Measurements from ENCODE around the gene PDGFC.

Gene PDGFC

GRCh38 chr4:156829201-156829873 lies 142.3 kb downstream of the PDGFC start:
- H2BK120ac ChIP-seq (ENCODE audit: low read depth, low read length): no peak overlapping the region
- H3K27ac ChIP-seq (ENCODE audit: low read depth, low read length): no peak overlapping the region

GRCh38 chr4:156827519-156827918 lies 144.1 kb downstream of the PDGFC start:
- H3K4me3 ChIP-seq (ENCODE audit: low read length): no peak overlapping the region
- no peak overlapping the region for H2BK120ac ChIP-seq (ENCODE audit: low read depth, low read length)
- H3K79me2 ChIP-seq (ENCODE audit: control insufficient read depth, insufficient read depth, low read length): no peaks in the 10 kb centered on the region
- no peak overlapping the region for H3K27ac ChIP-seq (ENCODE audit: low read depth, low read length)
- H3K23ac ChIP-seq (ENCODE audit: low read length): no peak overlapping the region
- H2AK5ac ChIP-seq (ENCODE audit: low read length): no peak overlapping the region
- H3K4me2 ChIP-seq (ENCODE audit: low read length): no peak overlapping the region
- no peaks in the 10 kb centered on the region for H3K79me1 ChIP-seq (ENCODE audit: low read length)
- no peak overlapping the region for H3K56ac ChIP-seq (ENCODE audit: low read length)
- WGBS (ENCODE audit: extremely low coverage, insufficient coverage, low lambda C conversion rate): 100% methylated on average over 2 of the region's 2 CpGs
- no peak for DNase-seq
- H3K9ac ChIP-seq (ENCODE audit: low read length): no peak overlapping the region
- H4K8ac ChIP-seq (ENCODE audit: low read depth, low read length): no peak overlapping the region
- H4K5ac ChIP-seq (ENCODE audit: low read length): no peak overlapping the region
- H3K27me3 ChIP-seq (ENCODE audit: insufficient read depth, low read length, poor library complexity): no peaks in the 10 kb centered on the region
- no peaks in the 10 kb centered on the region for H3K36me3 ChIP-seq (ENCODE audit: control insufficient read depth, insufficient read depth, low read length)
- no peak overlapping the region for H2BK5ac ChIP-seq (ENCODE audit: low read length)
- no peak overlapping the region for H2BK15ac ChIP-seq (replicated peaks; ENCODE audit: low read depth)
- no peak overlapping the region for H3K4ac ChIP-seq (ENCODE audit: low read depth, low read length)
- no peak overlapping the region for H3K18ac ChIP-seq (ENCODE audit: low read length)
- no peaks in the 10 kb centered on the region for H3K4me1 ChIP-seq (ENCODE audit: control insufficient read depth, low read depth, low read length)

More at GRCh38 chr4:156829201-156829873, 142.3 kb downstream of the PDGFC start:
- Histone ChIP-seq H3K4ac (ENCODE audit: low read depth, low read length) (no peak overlapping the region), H3K36me3 (ENCODE audit: control insufficient read depth, insufficient read depth, low read length) (no peaks in the 10 kb centered on the region), H3K4me1 (ENCODE audit: control insufficient read depth, low read depth, low read length) (no peaks in the 10 kb centered on the region), H3K79me2 (ENCODE audit: control insufficient read depth, insufficient read depth, low read length) (no peaks in the 10 kb centered on the region), H4K5ac (ENCODE audit: low read length) (no peak overlapping the region), H3K27me3 (ENCODE audit: insufficient read depth, low read length, poor library complexity) (no peaks in the 10 kb centered on the region), H4K8ac (ENCODE audit: low read depth, low read length) (no peak overlapping the region), H2BK5ac (ENCODE audit: low read length) (no peak overlapping the region), H3K4me2 (ENCODE audit: low read length) (no peak overlapping the region), H3K4me3 (ENCODE audit: low read length) (no peak overlapping the region), H3K18ac (ENCODE audit: low read length) (no peak overlapping the region), H2BK15ac (replicated peaks; ENCODE audit: low read depth) (no peak overlapping the region), H2AK5ac (ENCODE audit: low read length) (no peak overlapping the region), H3K79me1 (ENCODE audit: low read length) (no peaks in the 10 kb centered on the region), H3K9ac (ENCODE audit: low read length) (no peak overlapping the region), H3K56ac (ENCODE audit: low read length) (no peak overlapping the region), H3K23ac (ENCODE audit: low read length) (no peak overlapping the region)
- no CpG with 5 or more reads among the region's 4 CpGs for WGBS (ENCODE audit: extremely low coverage, insufficient coverage, low lambda C conversion rate)
- no peak for DNase-seq

DNA sequence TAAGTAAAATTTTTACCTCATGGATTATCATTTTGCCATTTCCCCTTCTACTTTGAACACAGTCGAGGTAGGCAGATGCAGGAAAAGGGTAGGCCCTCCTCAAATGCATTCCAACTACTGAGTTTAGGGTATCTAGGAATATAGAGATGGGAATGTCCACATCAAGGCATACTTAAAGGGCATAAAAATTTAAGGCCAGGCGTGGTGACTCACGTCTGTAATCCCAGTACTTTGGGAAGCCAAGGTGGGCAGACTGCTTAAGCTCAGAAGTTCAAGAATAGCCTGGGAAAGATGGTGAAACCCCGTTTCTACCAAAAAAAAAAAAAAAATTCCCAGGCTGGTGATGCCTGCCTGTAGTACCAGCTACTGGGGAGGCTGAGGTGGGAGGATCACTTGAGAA lies 146.5 kb downstream of the PDGFC start:
- Histone ChIP-seq H3K27me3 (ENCODE audit: insufficient read depth, low read length, poor library complexity) (no peaks in the 10 kb centered on the region), H4K5ac (ENCODE audit: low read length) (no peak overlapping the region), H3K4ac (ENCODE audit: low read depth, low read length) (no peak overlapping the region), H3K79me2 (ENCODE audit: control insufficient read depth, insufficient read depth, low read length) (no peaks in the 10 kb centered on the region), H2BK120ac (ENCODE audit: low read depth, low read length) (no peak overlapping the region), H3K23ac (ENCODE audit: low read length) (no peak overlapping the region), H3K79me1 (ENCODE audit: low read length) (no peaks in the 10 kb centered on the region), H3K4me1 (ENCODE audit: control insufficient read depth, low read depth, low read length) (no peaks in the 10 kb centered on the region), H3K18ac (ENCODE audit: low read length) (no peak overlapping the region), H2BK15ac (replicated peaks; ENCODE audit: low read depth) (no peak overlapping the region), H3K9ac (ENCODE audit: low read length) (no peak overlapping the region), H3K27ac (ENCODE audit: low read depth, low read length) (no peak overlapping the region), H2BK5ac (ENCODE audit: low read length) (no peak overlapping the region), H4K8ac (ENCODE audit: low read depth, low read length) (no peak overlapping the region), H2AK5ac (ENCODE audit: low read length) (no peak overlapping the region), H3K4me2 (ENCODE audit: low read length) (no peak overlapping the region), H3K56ac (ENCODE audit: low read length) (no peak overlapping the region), H3K4me3 (ENCODE audit: low read length) (no peak overlapping the region), H3K36me3 (ENCODE audit: control insufficient read depth, insufficient read depth, low read length) (no peaks in the 10 kb centered on the region)
- WGBS (ENCODE audit: extremely low coverage, insufficient coverage, low lambda C conversion rate): no CpG with 5 or more reads among the region's 4 CpGs
- DNase-seq: no peak

- Histone ChIP-seq H3K79me1 (ENCODE audit: low read length) (no peaks in the 10 kb centered on the region), H3K18ac (ENCODE audit: low read length) (no peak overlapping the region), H3K4me3 (ENCODE audit: low read length) (no peak overlapping the region), H3K4me2 (ENCODE audit: low read length) (no peak overlapping the region), H4K5ac (ENCODE audit: low read length) (no peak overlapping the region), H3K56ac (ENCODE audit: low read length) (no peak overlapping the region), H2AK5ac (ENCODE audit: low read length) (no peak overlapping the region), H2BK120ac (ENCODE audit: low read depth, low read length) (no peak overlapping the region), H2BK5ac (ENCODE audit: low read length) (no peak overlapping the region), H3K27ac (ENCODE audit: low read depth, low read length) (no peak overlapping the region), H3K27me3 (ENCODE audit: insufficient read depth, low read length, poor library complexity) (no peaks in the 10 kb centered on the region), H3K23ac (ENCODE audit: low read length) (no peak overlapping the region), H3K4me1 (ENCODE audit: control insufficient read depth, low read depth, low read length) (no peaks in the 10 kb centered on the region), H3K36me3 (ENCODE audit: control insufficient read depth, insufficient read depth, low read length) (no peaks in the 10 kb centered on the region), H3K9ac (ENCODE audit: low read length) (no peak overlapping the region), H3K4ac (ENCODE audit: low read depth, low read length) (no peak overlapping the region), H2BK15ac (replicated peaks; ENCODE audit: low read depth) (no peak overlapping the region), H4K8ac (ENCODE audit: low read depth, low read length) (no peak overlapping the region), H3K79me2 (ENCODE audit: control insufficient read depth, insufficient read depth, low read length) (no peaks in the 10 kb centered on the region)
- WGBS (ENCODE audit: extremely low coverage, insufficient coverage, low lambda C conversion rate): no CpG with 5 or more reads among the region's 2 CpGs
- no peak for DNase-seq
Measured at GRCh38 chr4:156824451-156825060, 147.0 kb downstream of the PDGFC start.

GRCh38 chr4:156820931-156821330 lies 150.7 kb downstream of the PDGFC start:
- Histone ChIP-seq H2BK5ac (ENCODE audit: low read length) (no peak overlapping the region), H3K27ac (ENCODE audit: low read depth, low read length) (no peak overlapping the region), H3K36me3 (ENCODE audit: control insufficient read depth, insufficient read depth, low read length) (no peaks in the 10 kb centered on the region), H2BK120ac (ENCODE audit: low read depth, low read length) (no peak overlapping the region), H3K4me1 (ENCODE audit: control insufficient read depth, low read depth, low read length) (no peaks in the 10 kb centered on the region), H3K4ac (ENCODE audit: low read depth, low read length) (no peak overlapping the region), H4K5ac (ENCODE audit: low read length) (no peak overlapping the region), H3K79me2 (ENCODE audit: control insufficient read depth, insufficient read depth, low read length) (no peaks in the 10 kb centered on the region), H3K79me1 (ENCODE audit: low read length) (no peaks in the 10 kb centered on the region), H3K4me3 (ENCODE audit: low read length) (no peak overlapping the region), H2BK15ac (replicated peaks; ENCODE audit: low read depth) (no peak overlapping the region), H2AK5ac (ENCODE audit: low read length) (no peak overlapping the region), H3K56ac (ENCODE audit: low read length) (no peak overlapping the region), H4K8ac (ENCODE audit: low read depth, low read length) (no peak overlapping the region), H3K4me2 (ENCODE audit: low read length) (no peak overlapping the region), H3K18ac (ENCODE audit: low read length) (no peak overlapping the region), H3K9ac (ENCODE audit: low read length) (no peak overlapping the region), H3K27me3 (ENCODE audit: insufficient read depth, low read length, poor library complexity) (no peaks in the 10 kb centered on the region), H3K23ac (ENCODE audit: low read length) (no peak overlapping the region)
- no CpG with 5 or more reads among the region's 3 CpGs for WGBS (ENCODE audit: extremely low coverage, insufficient coverage, low lambda C conversion rate)
- no peak for DNase-seq

GRCh38 chr4:156816360-156816755 lies 155.2 kb downstream of the PDGFC start:
- Histone ChIP-seq H3K4me1 (ENCODE audit: control insufficient read depth, low read depth, low read length) (no peaks in the 10 kb centered on the region), H2BK5ac (ENCODE audit: low read length) (no peak overlapping the region), H3K23ac (ENCODE audit: low read length) (no peak overlapping the region), H3K9ac (ENCODE audit: low read length) (no peak overlapping the region), H3K4me2 (ENCODE audit: low read length) (no peak overlapping the region), H3K27ac (ENCODE audit: low read depth, low read length) (no peak overlapping the region), H3K18ac (ENCODE audit: low read length) (no peak overlapping the region), H3K36me3 (ENCODE audit: control insufficient read depth, insufficient read depth, low read length) (no peaks in the 10 kb centered on the region), H3K4me3 (ENCODE audit: low read length) (no peak overlapping the region), H2AK5ac (ENCODE audit: low read length) (no peak overlapping the region), H3K79me1 (ENCODE audit: low read length) (no peaks in the 10 kb centered on the region), H4K8ac (ENCODE audit: low read depth, low read length) (no peak overlapping the region), H4K5ac (ENCODE audit: low read length) (no peak overlapping the region), H3K27me3 (ENCODE audit: insufficient read depth, low read length, poor library complexity) (no peaks in the 10 kb centered on the region), H3K79me2 (ENCODE audit: control insufficient read depth, insufficient read depth, low read length) (no peaks in the 10 kb centered on the region), H2BK15ac (replicated peaks; ENCODE audit: low read depth) (no peak overlapping the region), H2BK120ac (ENCODE audit: low read depth, low read length) (no peak overlapping the region), H3K4ac (ENCODE audit: low read depth, low read length) (no peak overlapping the region), H3K56ac (ENCODE audit: low read length) (no peak overlapping the region)
- no peak for DNase-seq
- WGBS (ENCODE audit: extremely low coverage, insufficient coverage, low lambda C conversion rate): no CpG with 5 or more reads among the region's 2 CpGs
